NOMO-1 treated with dmso at 0.1 percent for 144 hours (cell line): Measurements from ENCODE around the gene PRKD3.

Experiments
- DNase-seq: peaks from one replicate; lab custom pipeline; 2025; ENCODE audit not compliant: unreplicated experiment; lab: John Stamatoyannopoulos, UW

The PRKD3 gene

GRCh38 chr2:37343537-37344434 lies 19.2 kb upstream of the PRKD3 start:
- DNase-seq = no peak

- no peak for DNase-seq
Observed at GRCh38 chr2:37342591-37343220, 18.1 kb upstream of the PRKD3 start.

- DNase-seq = no peak
Observed at GRCh38 chr2:37340637-37341036, 16.0 kb upstream of the PRKD3 start.

GRCh38 chr2:37338933-37339332 lies 14.3 kb upstream of the PRKD3 start:
- no peak for DNase-seq

GRCh38 chr2:37337620-37338280 lies 13.1 kb upstream of the PRKD3 start:
- no peak for DNase-seq

GRCh38 chr2:37335604-37336003 lies 11.0 kb upstream of the PRKD3 start:
- DNase-seq = no peak

- DNase-seq = no peak
Observed at GRCh38 chr2:37333256-37333655, 8.6 kb upstream of the PRKD3 start.

GRCh38 chr2:37332560-37332959 lies 7.9 kb upstream of the PRKD3 start:
- DNase-seq = no peak

- no peak for DNase-seq
Observed at GRCh38 chr2:37330681-37331080, 6.0 kb upstream of the PRKD3 start.

- no peak for DNase-seq
Observed at GRCh38 chr2:37326866-37327634, 2.4 kb upstream of the PRKD3 start.

- DNase-seq = no peak
Observed at GRCh38 chr2:37326285-37326684, 1.7 kb upstream of the PRKD3 start.

- DNase-seq = no peak
Observed at GRCh38 chr2:37325625-37326071, 1.0 kb upstream of the PRKD3 start.

- peak; percentile 52 for DNase-seq
Observed at GRCh38 chr2:37324536-37324785, 172 bp downstream of the PRKD3 start.

GRCh38 chr2:37323781-37324535 lies 675 bp downstream of the PRKD3 start:
- no peak for DNase-seq

- DNase-seq = no peak
Observed at GRCh38 chr2:37323176-37323780, 1.4 kb downstream of the PRKD3 start.

- DNase-seq = no peak
Observed at GRCh38 chr2:37322368-37322767, 2.3 kb downstream of the PRKD3 start.

- DNase-seq = no peak
Observed at GRCh38 chr2:37321029-37321682, 3.5 kb downstream of the PRKD3 start.

GRCh38 chr2:37319754-37320609 lies 4.7 kb downstream of the PRKD3 start:
- DNase-seq = no peak

- no peak for DNase-seq
Observed at GRCh38 chr2:37318401-37318800, 6.2 kb downstream of the PRKD3 start.
